RWPE1 (cell line): ENCODE results near the gene KANK2.

Experiments used
- CTCF ChIA-PET: fragments of 350-600 bp; sonication (Branson Sonifier 250); formaldehyde crosslinking; extraction: SDS; loops from one replicate; lab custom pipeline; 2021; lab: Yijun Ruan, JAX
- POLR2A ChIA-PET: fragments of 400-600 bp; formaldehyde crosslinking; extraction: SDS; loops from one replicate; lab custom pipeline; 2020; ENCODE audit warnings: antibody characterized with exemption; ENCODE audit not compliant: low non-redundant PET; lab: Yijun Ruan, JAX
- DNase-seq: peaks from one replicate; pipeline ENCODE4 v3.0.0; 2012; ENCODE audit warnings: low spot score
- H3K27ac ChIP-seq: fragments of 450-650 bp; 2 replicates; pipeline ENCODE4 v1.5.1; 2017
- TF ChIP-seq, protein P1 (sequence below): fragments of 450-650 bp; conservative IDR thresholded peaks from 2 replicates; pipeline ENCODE4 v1.5.1; 2017; ENCODE audit warnings: low read depth, mild to moderate bottlenecking

Gene KANK2

DNA sequence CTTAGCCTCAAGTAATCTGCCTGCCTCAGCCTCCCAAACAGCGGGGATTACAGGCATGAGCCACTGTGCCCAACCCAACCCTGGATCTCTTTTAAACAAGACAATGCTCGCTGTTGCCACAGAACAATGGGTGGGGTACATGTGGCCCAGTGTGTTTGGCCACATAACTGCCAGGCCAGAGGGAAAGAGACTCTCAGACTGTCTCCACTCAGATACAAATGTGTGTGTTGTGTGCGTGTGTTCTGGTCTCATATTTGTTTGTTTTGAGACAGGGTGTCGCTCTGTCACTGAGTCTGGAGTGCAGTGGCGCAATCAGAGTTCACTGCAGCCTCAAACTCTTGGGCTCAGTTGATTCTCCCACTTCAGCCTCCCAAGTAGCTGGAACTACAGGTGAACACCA, 82.3 kb downstream of the KANK2 start:
- peak overlapping the region; percentile 80 for H3K27ac ChIP-seq
- ChIA-PET CTCF (interaction anchor here (0.6 kb wide), 1 partner anchor 11 kb away, joined by 3 read pairs; no protein-coding TSS in a partner anchor), POLR2A (no interaction called here)
- DNase-seq = no peak
- TF ChIP-seq, protein P1, sequence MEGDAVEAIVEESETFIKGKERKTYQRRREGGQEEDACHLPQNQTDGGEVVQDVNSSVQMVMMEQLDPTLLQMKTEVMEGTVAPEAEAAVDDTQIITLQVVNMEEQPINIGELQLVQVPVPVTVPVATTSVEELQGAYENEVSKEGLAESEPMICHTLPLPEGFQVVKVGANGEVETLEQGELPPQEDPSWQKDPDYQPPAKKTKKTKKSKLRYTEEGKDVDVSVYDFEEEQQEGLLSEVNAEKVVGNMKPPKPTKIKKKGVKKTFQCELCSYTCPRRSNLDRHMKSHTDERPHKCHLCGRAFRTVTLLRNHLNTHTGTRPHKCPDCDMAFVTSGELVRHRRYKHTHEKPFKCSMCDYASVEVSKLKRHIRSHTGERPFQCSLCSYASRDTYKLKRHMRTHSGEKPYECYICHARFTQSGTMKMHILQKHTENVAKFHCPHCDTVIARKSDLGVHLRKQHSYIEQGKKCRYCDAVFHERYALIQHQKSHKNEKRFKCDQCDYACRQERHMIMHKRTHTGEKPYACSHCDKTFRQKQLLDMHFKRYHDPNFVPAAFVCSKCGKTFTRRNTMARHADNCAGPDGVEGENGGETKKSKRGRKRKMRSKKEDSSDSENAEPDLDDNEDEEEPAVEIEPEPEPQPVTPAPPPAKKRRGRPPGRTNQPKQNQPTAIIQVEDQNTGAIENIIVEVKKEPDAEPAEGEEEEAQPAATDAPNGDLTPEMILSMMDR = no peak
